Muscle layer of duodenum (tissue), 2 donors: ENCODE results near the gene SPEM2.

ENCODE experiments used
- H3K27ac ChIP-seq: one replicate; pipeline ENCODE4 v1.7.0; 2013; ENCODE audit warnings: mild to moderate bottlenecking, low read length
- H3K27me3 ChIP-seq: one replicate; pipeline ENCODE4 v1.7.0; 2013; ENCODE audit warnings: low read depth, mild to moderate bottlenecking, control low read depth, low read length
- H3K36me3 ChIP-seq, 2 donors: one replicate each; pipeline ENCODE4 v1.7.0; 2013; ENCODE audit warnings: low read length in 2 of 2, control low read depth in 1 of 2, mild to moderate bottlenecking in 1 of 2; ENCODE audit not compliant: insufficient read depth in 2 of 2, control insufficient read depth in 1 of 2
- H3K4me1 ChIP-seq, 2 donors: one replicate each; pipeline ENCODE4 v1.7.0; 2013; ENCODE audit warnings: low read length in 2 of 2, mild to moderate bottlenecking in 2 of 2, control low read depth in 1 of 2, moderate library complexity in 1 of 2; ENCODE audit not compliant: insufficient read depth in 2 of 2, control insufficient read depth in 1 of 2
- H3K4me3 ChIP-seq, 2 donors: one replicate each; pipeline ENCODE4 v1.7.0; 2013; ENCODE audit warnings: low read length in 2 of 2, low read depth in 1 of 2, mild to moderate bottlenecking in 1 of 2
- H3K9me3 ChIP-seq, 2 donors: one replicate each; pipeline ENCODE4 v1.7.0; 2013; ENCODE audit warnings: low read length in 2 of 2, control low read depth in 1 of 2, mild to moderate bottlenecking in 1 of 2; ENCODE audit not compliant: control insufficient read depth in 1 of 2
- donor health status: healthy.

SPEM2 gene

DNA sequence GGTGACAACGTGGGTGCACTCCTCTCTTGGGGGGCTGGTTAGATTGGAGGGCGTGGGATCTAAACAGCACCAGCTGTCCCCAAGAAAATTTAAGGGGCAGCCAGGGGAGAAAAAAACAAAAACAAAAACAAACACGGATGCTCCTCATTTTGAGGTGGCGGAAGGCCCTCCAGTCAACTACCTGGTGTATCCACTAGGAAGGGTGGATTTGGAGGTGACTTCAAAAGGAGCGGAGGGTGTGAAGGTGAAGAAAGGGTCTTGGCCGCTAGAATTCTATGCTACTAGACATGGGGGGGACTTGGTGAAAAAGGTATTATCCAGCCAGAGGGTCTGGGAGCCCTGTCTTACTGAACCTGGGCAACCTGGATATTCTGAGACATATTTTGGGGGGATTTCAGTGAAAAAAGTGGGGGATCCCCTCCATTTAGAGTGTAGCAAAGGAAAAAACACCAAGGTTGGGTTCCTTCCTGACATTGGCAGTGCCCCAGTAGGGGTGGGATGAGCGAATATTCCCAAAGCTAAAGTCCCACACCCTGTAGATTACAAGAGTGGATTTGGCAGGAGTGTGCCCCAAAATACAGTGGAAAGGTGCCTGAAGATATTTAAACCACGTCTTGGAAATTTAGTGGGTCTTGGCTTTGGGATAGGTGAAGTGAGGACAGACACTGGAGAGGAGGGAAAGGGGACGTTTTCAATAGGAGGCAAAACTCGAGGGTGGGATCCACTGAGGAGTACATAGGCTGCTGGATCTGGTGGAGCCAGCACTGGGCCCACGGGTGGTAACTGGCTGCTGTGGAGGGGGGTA lies 13.4 kb downstream of the SPEM2 start:
- Histone ChIP-seq H3K36me3 (no peaks in the 10 kb centered on the region), H3K27ac (no peak overlapping the region), H3K4me1 (peaks cover 8 to 51% of the 10 kb centered on the region in 2 donors), H3K9me3 (no peaks in the 10 kb centered on the region), H3K27me3 (peaks cover 38% of the 10 kb centered on the region), H3K4me3 (peak overlapping the region in 1 of 2 donors; percentile 30)

DNA sequence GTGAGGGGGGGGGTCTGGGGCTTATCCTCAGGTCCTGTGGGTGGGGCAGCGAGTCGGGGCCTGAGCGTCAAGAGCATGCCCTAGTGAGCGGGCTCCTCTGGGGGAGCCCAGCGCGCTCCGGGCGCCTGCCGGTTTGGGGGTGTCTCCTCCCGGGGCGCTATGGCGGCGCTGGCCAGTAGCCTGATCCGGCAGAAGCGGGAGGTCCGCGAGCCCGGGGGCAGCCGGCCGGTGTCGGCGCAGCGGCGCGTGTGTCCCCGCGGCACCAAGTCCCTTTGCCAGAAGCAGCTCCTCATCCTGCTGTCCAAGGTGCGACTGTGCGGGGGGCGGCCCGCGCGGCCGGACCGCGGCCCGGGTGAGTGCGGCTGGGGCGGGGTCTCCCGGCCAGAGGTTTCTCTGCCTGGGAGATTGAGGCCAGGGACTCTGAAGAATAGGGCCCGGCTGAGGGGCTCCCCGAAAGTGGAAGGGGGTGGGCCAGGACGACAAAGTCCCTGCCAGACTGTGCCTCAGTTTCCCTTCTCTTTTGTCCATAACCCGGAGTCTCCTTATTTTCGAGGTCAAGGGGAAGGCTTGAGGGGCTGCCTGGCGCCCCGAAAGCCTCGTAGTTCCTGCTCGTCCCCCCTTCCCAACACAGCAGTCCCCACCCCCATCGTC lies 14.2 kb downstream of the SPEM2 start, which contains the start of gene FGF11:
FGF11 (plus strand) TSS at position 51 of the 651 bp plus-strand sequence; CDS start at position 160, 109 bp downstream.
- no peaks in the 10 kb centered on the region for H3K36me3 ChIP-seq
- no peaks in the 10 kb centered on the region for H3K9me3 ChIP-seq
- no peak within 1 kb of the TSS for H3K27ac ChIP-seq
- H3K4me3 ChIP-seq: peak within 1 kb of the TSS; percentile 30 to 61
- peaks cover 43% of the 10 kb centered on the region for H3K27me3 ChIP-seq
- peaks cover 8 to 51% of the 10 kb centered on the region in 2 donors for H3K4me1 ChIP-seq

DNA sequence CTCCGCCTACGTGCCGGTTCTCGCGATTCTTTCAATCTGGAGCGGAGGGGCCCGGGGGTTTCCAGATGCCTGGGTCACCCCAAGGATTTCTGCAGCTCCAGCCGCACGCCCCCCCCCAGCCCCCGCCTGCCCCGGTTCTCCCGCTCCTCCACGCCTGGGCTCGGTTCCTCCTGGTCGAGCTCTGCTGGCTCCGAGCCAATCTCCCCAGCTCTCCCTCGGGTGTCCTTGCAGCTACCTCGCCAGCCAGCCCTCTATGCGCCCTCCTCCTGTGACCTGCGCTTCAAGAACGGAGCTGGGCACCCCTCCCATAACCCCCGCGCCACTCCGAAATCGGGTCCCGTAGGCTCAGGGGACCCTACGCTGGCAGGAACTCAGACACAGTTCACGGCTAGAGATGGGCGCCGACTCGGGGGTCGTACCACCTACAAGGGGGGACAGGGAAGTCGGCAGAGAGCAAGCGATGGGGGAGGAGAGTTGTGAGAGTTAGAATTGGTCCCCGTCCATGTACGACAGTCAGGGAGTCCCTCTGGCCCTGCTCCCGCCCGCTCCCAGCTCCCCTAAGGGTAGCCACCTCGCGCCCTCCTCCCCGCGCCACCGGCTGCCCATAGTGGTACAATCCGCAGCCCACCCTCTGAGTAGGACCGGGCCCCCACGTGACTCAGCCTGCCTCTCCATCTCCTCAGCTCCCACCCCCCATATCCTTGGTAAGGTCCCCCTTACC lies 14.9 kb downstream of the SPEM2 start:
- H3K36me3 ChIP-seq: no peaks in the 10 kb centered on the region
- peaks cover 42% of the 10 kb centered on the region for H3K27me3 ChIP-seq
- peak overlapping the region in 1 of 2 donors; percentile 38 for H3K4me3 ChIP-seq
- peaks cover 8 to 50% of the 10 kb centered on the region in 2 donors for H3K4me1 ChIP-seq
- H3K9me3 ChIP-seq: no peaks in the 10 kb centered on the region
- no peak overlapping the region for H3K27ac ChIP-seq

DNA sequence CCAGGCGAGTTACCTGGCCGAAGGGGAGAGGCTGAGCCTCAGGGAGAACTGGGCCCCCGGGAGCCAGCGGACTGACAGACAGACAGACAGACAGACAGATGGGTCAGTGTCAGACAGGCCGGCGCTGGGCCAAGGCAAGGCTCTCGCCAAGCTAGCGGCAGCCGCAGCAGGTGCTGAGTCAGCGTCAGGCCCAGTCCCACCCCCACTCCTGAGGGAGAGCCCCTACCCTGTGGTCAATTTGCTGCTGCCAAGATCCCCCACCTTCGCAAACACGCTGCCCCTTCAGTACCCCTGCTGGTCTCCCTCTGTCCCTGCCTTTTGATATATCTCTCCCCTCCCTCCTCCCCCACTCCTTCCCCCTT lies 15.4 kb downstream of the SPEM2 start:
- Histone ChIP-seq H3K4me3 (no peak overlapping the region), H3K27ac (no peak overlapping the region), H3K4me1 (peaks cover 4 to 52% of the 10 kb centered on the region in 2 donors), H3K27me3 (peaks cover 41% of the 10 kb centered on the region), H3K9me3 (no peaks in the 10 kb centered on the region), H3K36me3 (no peaks in the 10 kb centered on the region)

DNA sequence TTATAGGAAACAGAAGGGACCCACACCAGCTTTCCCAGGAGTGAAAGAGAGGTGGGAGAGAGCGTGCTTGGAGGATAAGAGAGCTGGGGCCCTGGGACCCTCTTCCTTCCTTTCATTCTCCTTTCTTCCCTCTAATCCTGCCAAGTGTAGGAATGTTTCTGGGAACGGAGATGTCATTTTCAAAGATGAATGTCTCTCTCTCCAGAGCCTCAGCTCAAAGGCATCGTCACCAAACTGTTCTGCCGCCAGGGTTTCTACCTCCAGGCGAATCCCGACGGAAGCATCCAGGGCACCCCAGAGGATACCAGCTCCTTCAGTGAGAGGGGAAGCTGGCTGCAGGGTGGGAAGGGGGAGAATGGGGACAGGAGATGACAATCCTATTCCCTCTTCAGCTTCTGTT lies 15.8 kb downstream of the SPEM2 start:
- H3K36me3 ChIP-seq: no peaks in the 10 kb centered on the region
- H3K9me3 ChIP-seq: no peaks in the 10 kb centered on the region
- H3K4me3 ChIP-seq: no peak overlapping the region
- H3K27me3 ChIP-seq: peaks cover 45% of the 10 kb centered on the region
- H3K4me1 ChIP-seq: peaks cover 4 to 50% of the 10 kb centered on the region in 2 donors
- no peak overlapping the region for H3K27ac ChIP-seq

DNA sequence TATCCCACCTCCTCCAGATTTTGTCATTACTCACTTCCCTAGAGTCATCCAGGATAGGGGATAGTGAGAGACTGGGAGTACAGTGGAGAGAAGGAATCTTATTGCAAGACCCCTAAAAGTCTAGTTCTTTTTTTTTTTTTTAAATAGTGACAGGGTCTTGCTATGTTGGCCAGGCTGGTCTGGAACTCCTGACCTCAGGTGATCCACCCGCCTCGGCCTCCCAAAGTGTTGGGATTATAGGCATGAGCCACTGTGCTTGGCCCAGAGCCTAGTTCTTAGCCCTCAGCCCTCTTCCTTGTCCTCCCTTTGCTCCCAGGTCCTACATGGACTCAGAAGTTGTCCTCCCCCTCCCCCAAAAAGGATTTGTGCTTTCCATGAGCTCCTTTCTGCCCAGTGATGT lies 16.7 kb downstream of the SPEM2 start:
- no peak overlapping the region for H3K4me3 ChIP-seq
- H3K27ac ChIP-seq: no peak overlapping the region
- H3K4me1 ChIP-seq: peaks cover 4 to 46% of the 10 kb centered on the region in 2 donors
- H3K27me3 ChIP-seq: peaks cover 53% of the 10 kb centered on the region
- no peaks in the 10 kb centered on the region for H3K36me3 ChIP-seq
- H3K9me3 ChIP-seq: no peaks in the 10 kb centered on the region

DNA sequence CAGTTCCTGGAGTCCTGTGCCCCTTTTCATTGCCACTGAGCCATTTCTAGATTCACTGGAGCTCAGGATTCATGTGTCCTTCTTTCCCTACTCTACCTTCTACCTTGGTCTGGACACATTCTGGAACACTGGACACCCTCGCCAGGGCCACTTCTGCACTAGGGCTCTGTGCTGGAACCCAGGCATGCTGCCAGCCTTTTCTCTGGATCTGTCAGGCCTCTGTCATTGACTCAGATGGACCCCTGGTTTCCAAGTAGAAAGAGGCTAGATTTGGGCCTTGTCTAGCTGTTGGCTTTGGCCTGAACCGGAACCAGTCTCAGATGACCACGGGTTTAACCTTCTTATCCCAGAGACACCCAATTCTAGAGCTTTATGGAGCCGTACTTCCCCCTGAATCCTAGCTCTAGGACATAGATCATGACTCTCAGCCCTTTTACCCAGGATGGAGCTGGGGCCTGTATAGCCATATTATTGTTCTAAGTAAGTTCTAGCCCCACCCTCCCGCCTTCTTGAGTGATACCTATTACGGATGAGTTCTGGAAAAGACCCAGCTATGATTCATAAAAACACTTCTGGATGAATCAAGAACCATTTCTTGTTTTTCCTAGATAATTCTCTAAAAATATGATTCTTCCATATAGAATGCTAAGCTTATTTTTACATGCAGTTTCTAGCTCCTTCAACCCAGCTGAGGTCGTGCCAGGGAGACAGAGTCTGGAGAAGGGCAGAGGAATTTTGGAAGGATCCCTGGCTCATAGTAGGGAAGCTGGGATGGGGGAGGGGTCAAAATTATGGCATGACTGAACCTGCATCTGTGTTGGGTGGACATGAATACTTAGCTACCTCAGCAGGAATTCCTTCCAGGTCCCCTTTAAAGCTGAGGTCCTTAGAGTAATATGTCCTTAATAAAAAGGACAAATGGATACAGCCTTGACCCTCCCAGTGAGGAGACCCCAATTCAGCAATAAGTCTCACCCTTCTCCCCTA lies 18.4 kb downstream of the SPEM2 start:
- H3K9me3 ChIP-seq: no peaks in the 10 kb centered on the region
- H3K4me3 ChIP-seq: no peak overlapping the region
- H3K27me3 ChIP-seq: peaks cover 53% of the 10 kb centered on the region
- peaks cover 0 to 32% of the 10 kb centered on the region in 2 donors for H3K4me1 ChIP-seq
- H3K27ac ChIP-seq: no peak overlapping the region
- H3K36me3 ChIP-seq: no peaks in the 10 kb centered on the region

DNA sequence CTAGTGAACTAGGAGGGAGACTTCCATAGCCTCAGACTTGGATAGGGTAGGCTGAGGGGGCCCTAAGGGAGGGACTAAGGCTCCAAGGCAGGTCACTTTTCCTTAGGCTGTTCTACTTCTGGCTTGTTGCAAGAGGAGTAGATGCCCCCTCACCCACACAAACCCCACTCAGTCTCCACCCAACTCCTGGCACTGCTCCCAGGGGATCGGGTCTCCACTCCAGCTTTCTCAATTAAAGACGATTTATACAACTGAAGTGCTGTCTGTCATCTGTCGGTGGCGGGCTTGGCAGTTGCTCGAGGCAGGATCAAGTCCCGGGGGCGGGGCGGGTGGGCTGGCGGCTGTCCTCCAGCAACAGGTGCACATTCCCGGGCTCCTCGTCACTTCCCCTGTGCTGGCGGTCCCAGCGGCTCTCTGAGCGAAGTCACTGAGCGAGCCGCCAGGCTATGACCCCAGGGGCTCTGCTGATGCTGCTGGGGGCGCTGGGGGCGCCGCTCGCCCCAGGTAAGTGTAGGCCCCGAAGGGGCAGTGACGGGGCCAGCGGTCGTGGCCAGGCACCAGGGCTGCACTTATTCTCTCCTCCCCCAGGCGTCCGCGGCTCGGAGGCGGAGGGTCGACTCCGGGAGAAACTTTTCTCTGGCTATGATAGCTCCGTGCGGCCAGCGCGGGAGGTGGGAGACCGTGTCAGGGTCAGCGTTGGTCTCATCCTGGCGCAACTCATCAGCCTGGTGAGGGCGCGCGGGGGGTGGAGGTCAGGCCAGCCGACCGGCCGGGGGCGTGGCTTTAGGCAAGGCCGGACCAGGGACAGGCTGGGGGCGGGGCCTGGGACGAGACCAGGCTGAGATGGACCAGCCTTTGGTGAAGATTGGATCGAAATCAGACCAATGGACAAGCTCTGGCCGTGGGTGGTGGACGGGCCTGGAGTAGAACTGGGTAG lies 19.5 kb downstream of the SPEM2 start, which contains the start of gene CHRNB1:
CHRNB1 (plus strand) TSS at position 380 of the 937 bp plus-strand sequence; CDS start at position 447, 67 bp downstream.
- Histone ChIP-seq H3K27me3 (peaks cover 41% of the 10 kb centered on the region), H3K4me3 (peak within 1 kb of the TSS; percentile 26 to 55), H3K27ac (no peak within 1 kb of the TSS), H3K9me3 (no peaks in the 10 kb centered on the region), H3K4me1 (peaks cover 0 to 26% of the 10 kb centered on the region in 2 donors), H3K36me3 (no peaks in the 10 kb centered on the region)

DNA sequence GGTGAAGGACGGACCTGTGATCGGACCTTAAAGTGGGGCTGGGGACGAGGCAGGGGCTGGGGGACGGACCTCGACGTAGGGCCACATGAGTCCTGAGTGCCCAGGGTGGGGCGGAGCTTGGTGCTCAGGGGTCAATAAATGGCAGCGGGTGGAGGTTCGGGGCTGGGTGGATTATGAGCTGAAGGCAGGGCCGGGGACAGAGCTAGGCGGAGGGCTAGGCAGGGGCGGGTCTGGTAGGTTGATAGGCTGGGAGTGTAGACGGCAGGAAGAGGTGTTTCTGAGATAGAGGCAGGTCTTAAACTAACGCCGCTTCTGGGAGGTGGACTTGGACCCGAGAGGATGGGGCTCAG lies 20.2 kb downstream of the SPEM2 start:
- peak overlapping the region; percentile 26 to 55 for H3K4me3 ChIP-seq
- no peak overlapping the region for H3K27ac ChIP-seq
- H3K9me3 ChIP-seq: no peaks in the 10 kb centered on the region
- peaks cover 35% of the 10 kb centered on the region for H3K27me3 ChIP-seq
- no peaks in the 10 kb centered on the region for H3K36me3 ChIP-seq
- H3K4me1 ChIP-seq: peaks cover 0 to 20% of the 10 kb centered on the region in 2 donors

DNA sequence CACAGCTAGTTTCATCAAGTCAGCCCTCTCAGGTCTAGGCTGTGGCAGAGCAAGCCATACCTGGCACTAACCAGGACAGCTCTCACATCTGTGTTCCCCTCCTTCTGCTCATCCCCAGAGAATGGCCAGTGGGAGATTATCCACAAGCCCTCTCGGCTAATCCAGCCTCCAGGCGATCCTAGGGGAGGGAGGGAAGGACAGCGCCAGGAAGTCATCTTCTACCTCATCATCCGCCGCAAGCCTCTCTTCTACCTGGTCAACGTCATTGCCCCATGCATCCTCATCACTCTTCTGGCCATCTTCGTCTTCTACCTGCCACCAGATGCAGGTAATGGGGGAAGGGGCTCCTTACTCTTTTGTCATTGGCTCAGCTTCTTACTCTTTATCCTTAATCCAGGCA lies 23.0 kb downstream of the SPEM2 start:
- H3K27me3 ChIP-seq: peaks cover 25% of the 10 kb centered on the region
- H3K4me3 ChIP-seq: no peak overlapping the region
- H3K9me3 ChIP-seq: no peaks in the 10 kb centered on the region
- no peak overlapping the region for H3K27ac ChIP-seq
- H3K36me3 ChIP-seq: no peaks in the 10 kb centered on the region
- peaks cover 0 to 17% of the 10 kb centered on the region in 2 donors for H3K4me1 ChIP-seq
